Heart left ventricle (tissue), 16 donors: Measurements from ENCODE around the gene YIPF6. TPM values are rescaled to one million over a fixed set of nuclear protein-coding genes. Genes with fewer than 3 reads are reported as not detected.

Experiments used
- ATAC-seq, 4 donors: fragments of 200-7000 bp; cut with Tn5 transposase; one replicate each; pipeline ENCODE4 v1.9.1; 2020 to 2022; ENCODE audit warnings: moderate library complexity in 4 of 4, mild to moderate bottlenecking in 3 of 4, moderate number of reproducible peaks in 1 of 4
- DNase-seq, 5 donors: peaks; one replicate each; pipeline ENCODE4 v3.0.0-alpha.2; 2020
- H3K27ac ChIP-seq, 12 donors: fragments of 200-600 bp; sonication (generic) in 4 of 12; one replicate each; pipeline versions ENCODE4 v1.5.0 to v1.8.0; 2016 to 2022; ENCODE audit warnings: mild to moderate bottlenecking in 2 of 12
- H3K27me3 ChIP-seq, 9 donors: fragments of 200-600 bp; sonication (generic) in 2 of 9; one replicate each; pipeline versions ENCODE4 v1.5.1 to v1.8.0; 2016 to 2022; ENCODE audit warnings: mild to moderate bottlenecking in 3 of 9
- H3K36me3 ChIP-seq, 9 donors: fragments of 200-600 bp; sonication (generic) in 2 of 9; one replicate each; pipeline versions ENCODE4 v1.5.0 to v1.8.0; 2018 to 2022; ENCODE audit warnings: mild to moderate bottlenecking in 2 of 9
- H3K4me1 ChIP-seq, 12 donors: fragments of 200-600 bp; sonication (generic) in 4 of 12; one replicate each; pipeline versions ENCODE4 v1.5.0 to v1.8.0; 2016 to 2022; ENCODE audit warnings: mild to moderate bottlenecking in 3 of 12
- H3K4me3 ChIP-seq, 12 donors: fragments of 200-600 bp; sonication (generic) in 4 of 12; one replicate each; pipeline versions ENCODE4 v1.5.0 to v1.8.0; 2017 to 2022; ENCODE audit warnings: mild to moderate bottlenecking in 9 of 12, moderate library complexity in 4 of 12
- H3K9me3 ChIP-seq, 12 donors: fragments of 200-600 bp; sonication (generic) in 4 of 12; one replicate each; pipeline versions ENCODE4 v1.5.0 to v1.8.0; 2016 to 2022; ENCODE audit warnings: mild to moderate bottlenecking in 1 of 12
- CTCF ChIP-seq, 12 donors: fragments of 200-600 bp; sonication (generic) in 4 of 12; IDR thresholded peaks; one replicate each; pipeline versions ENCODE4 v1.5.0 to v1.8.0; 2018 to 2022; ENCODE audit warnings: antibody characterized with exemption in 12 of 12, mild to moderate bottlenecking in 5 of 12
- POLR2A ChIP-seq, 2 donors: fragments of 450-650 bp; IDR thresholded peaks; one replicate each; pipeline ENCODE4 v1.6.1; 2017; ENCODE audit warnings: antibody characterized with exemption in 2 of 2, mild to moderate bottlenecking in 2 of 2, moderate library complexity in 2 of 2
- WGBS, 4 donors: extraction: QIAGEN DNeasy Blood & Tissue Kit in 2 of 4; methylation state at CpG; one replicate each; pipeline versions ENCODE4 v1.1.5 to v1.1.7; 2013 to 2018; 5-methylcytosine and 5-hydroxymethylcytosine counted together
- intact Hi-C, 10 donors: fragments of 100-400 bp; cut with DNase I; formaldehyde crosslinking; loops; one replicate each; pipeline versions ENCODE4 v1.11.1 to v1.14.2; 2022
- polyA plus RNA-seq, 2 donors: library from polyadenylated mRNA; stranded (reverse); fragments of 200-250 nt; gene quantifications; one replicate each; pipeline ENCODE4 v1.2.3, GENCODE V29; 2013
- total RNA-seq, 9 donors: library from RNA; depleted of rRNA in 2 of 9; stranded (reverse); fragments of >200 nt in 2 of 9; fragmentation: NEBNext Ultra II Directional in 3 of 9; extraction: Animal tissue kit (Norgen Biotek cat#: 25700) in 3 of 9; gene quantifications; one replicate each; pipeline versions ENCODE4 v1.1.0 to v1.2.4, GENCODE V29; 2016 to 2023
- donor health status: ischemic (EF 13 %, LVEDD 7.1; RV severe dilation, severe dysfunction).
- donor health status: healthy with polysubstance abuse.
- donor health status: DM: no; HTN: yes; CAD: no.
- donor health status: DM: no; HTN: no; CAD: no.
- donor health status: ischemic (EF 25% LVEDD 6.9; RV normal size, moderate dysfunction).
- donor health status: ischemic (EF 25% LVEDD 5.7; RV mildly dilated, moderate dysfunction).
- donor health status: healthy.
- donor health status: DM: yes; HTN: yes; CAD: no.
- donor health status: ischemic (EF 35%, LVEDD 5.7; RV mildly dilated, moderate dysfunction).
- donor health status: nonischemic (EF 11% LVEDD 7.7; RV severe dilation, severe dysfunction).
- donor health status: DM: yes; HTN: yes; CAD: no.
- donor health status: PGD.
- donor health status: ischemic (EF 29% LVEDD 5.4; RV normal size, mild dysfunction).
- donor health status: nonischemic (EF 23%, LVEDD 6.1; RV moderate dilation, normal function).

YIPF6 gene
- total and polyA plus RNA-seq, 11 donors = 8.6 to 35.2 (median 30.1) TPM

DNA sequence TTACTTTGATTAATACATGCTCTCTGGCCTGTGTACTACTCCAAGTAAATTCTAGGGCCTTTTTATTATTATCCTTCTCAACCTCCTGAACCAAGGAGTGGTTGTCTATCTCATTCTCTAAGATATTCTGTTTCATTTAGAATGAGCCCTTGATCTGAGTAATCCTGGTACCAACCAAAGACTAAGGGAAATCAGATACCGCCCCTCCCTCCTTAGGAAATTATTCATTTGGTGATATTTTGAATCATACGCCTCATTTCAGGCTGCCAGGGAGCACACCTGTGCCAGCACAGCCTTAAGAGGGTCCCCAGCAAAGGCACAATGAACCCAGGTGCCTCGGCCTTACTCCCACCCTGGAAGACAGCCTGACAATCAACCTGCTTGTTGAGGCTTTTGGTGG lies 75.4 kb downstream of the YIPF6 start:
- H3K4me1 ChIP-seq = no peaks in the 10 kb centered on the region
- no peak overlapping the region for H3K4me3 ChIP-seq
- no peak for DNase-seq
- peaks cover 0 to 3% (median 0%) of the 10 kb centered on the region in 9 donors for H3K27me3 ChIP-seq
- H3K36me3 ChIP-seq = no peaks in the 10 kb centered on the region
- 70 to 93% (median 87%) methylated on average over 3 of the region's 3 CpGs for WGBS, 4 donors
- H3K9me3 ChIP-seq = no peaks in the 10 kb centered on the region
- no peak for ATAC-seq
- intact Hi-C loops = no loop called here
- no peak overlapping the region for H3K27ac ChIP-seq
- TF ChIP-seq POLR2A (IDR thresholded peaks at IDR 0.05) = no peak
- TF ChIP-seq CTCF (IDR thresholded peaks at IDR 0.05) = no peak

DNA sequence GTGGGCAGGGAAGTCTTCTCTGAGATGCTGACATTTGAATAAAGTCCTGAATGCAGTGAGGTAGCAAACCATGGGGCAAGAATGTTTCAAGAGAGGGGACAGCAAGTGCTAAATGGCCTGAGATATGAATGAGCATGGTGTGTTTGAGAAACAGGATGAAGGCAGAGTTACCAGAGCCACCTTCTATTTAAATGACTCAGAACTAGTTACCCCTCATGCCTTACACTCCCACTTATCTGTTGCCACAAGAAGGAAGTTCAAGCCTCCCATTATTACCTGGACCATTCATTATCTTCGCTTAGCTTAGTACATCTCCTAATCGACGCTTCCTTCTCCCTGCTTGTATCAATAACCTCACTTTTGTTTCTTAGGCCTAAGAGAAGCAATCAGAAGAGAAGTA lies 81.0 kb downstream of the YIPF6 start:
- WGBS, 4 donors = 89 to 95% (median 93%) methylated on average over 3 of the region's 3 CpGs

GRCh38 chrX:68584221-68584620 lies 85.4 kb downstream of the YIPF6 start:
- Histone ChIP-seq H3K4me1 (no peaks in the 10 kb centered on the region), H3K36me3 (no peaks in the 10 kb centered on the region), H3K4me3 (no peak overlapping the region), H3K27ac (no peak overlapping the region), H3K27me3 (peaks cover 0 to 9% (median 0%) of the 10 kb centered on the region in 9 donors), H3K9me3 (no peaks in the 10 kb centered on the region)
- ATAC-seq = no peak
- TF ChIP-seq POLR2A (IDR thresholded peaks at IDR 0.05) (no peak), CTCF (IDR thresholded peaks at IDR 0.05) (no peak)
- intact Hi-C loops = no loop called here
- 59 to 92% (median 82%) methylated on average over 2 of the region's 2 CpGs for WGBS, 4 donors
- no peak for DNase-seq

More for the DNA sequence above, 81.0 kb downstream of the YIPF6 start:
- ATAC-seq (no peak), DNase-seq (no peak)
- no peak overlapping the region for H3K4me3 ChIP-seq
- no peaks in the 10 kb centered on the region for H3K9me3 ChIP-seq
- intact Hi-C loops = no loop called here
- no peak overlapping the region for H3K27ac ChIP-seq
- H3K36me3 ChIP-seq = no peaks in the 10 kb centered on the region
- no peak for TF ChIP-seq POLR2A (IDR thresholded peaks at IDR 0.05)
- TF ChIP-seq CTCF (IDR thresholded peaks at IDR 0.05) = no peak
- peaks cover 0 to 9% (median 0%) of the 10 kb centered on the region in 9 donors for H3K27me3 ChIP-seq
- no peaks in the 10 kb centered on the region for H3K4me1 ChIP-seq

Other genes starting within 250 kb of the YIPF6 start
- gene OPHN1, start 65.6 kb upstream of the YIPF6 start, total RNA-seq = 1 to 10 TPM; 3.3 to 6.9 (median 5.7) TPM
- 1 to 10 TPM in 1 of 2 donors, under 1 TPM in 1; 0.95 to 9.6 TPM for gene OPHN1, start 65.6 kb upstream of the YIPF6 start, polyA plus RNA-seq
- 10 to 100 TPM in 3 of 9 donors, 1 to 10 TPM in 6; 5.6 to 17.5 (median 7.1) TPM for gene STARD8, start 148.6 kb downstream of the YIPF6 start, total RNA-seq
- 1 to 10 TPM; 4.2 to 6.5 TPM for gene STARD8, start 148.6 kb downstream of the YIPF6 start, polyA plus RNA-seq